ENCODE data around the gene BLM. TPM values are rescaled to one million over a fixed set of nuclear protein-coding genes. Genes with fewer than 3 reads are reported as not detected.

BLM gene
- total and polyA plus RNA-seq, 2 experiments from 2014 or later, result 1.9 to 4.8 TPM

- Histone ChIP-seq H3K27me3 (replicated peaks; ENCODE audit: insufficient read depth) (no peaks in the 10 kb centered on the region), H2AFZ (no peak overlapping the region), H3K9ac (no peak overlapping the region), H3K9me2 (ENCODE audit: insufficient read depth) (no peaks in the 10 kb centered on the region), H3F3A (ENCODE audit: insufficient read depth) (no peaks in the 10 kb centered on the region), H3K36me3 (ENCODE audit: low read depth) (no peaks in the 10 kb centered on the region), H4K20me1 (ENCODE audit: insufficient read depth) (no peaks in the 10 kb centered on the region), H3K4me3 (no peak overlapping the region), H3K79me2 (ENCODE audit: insufficient read depth) (no peaks in the 10 kb centered on the region), H3K4me1 (ENCODE audit: insufficient read depth) (no peaks in the 10 kb centered on the region), H3K27ac (no peak overlapping the region), H3K4me2 (ENCODE audit: unreplicated experiment) (no peak overlapping the region), H3K9me3 (ENCODE audit: low read depth) (no peaks in the 10 kb centered on the region)
- no peak for DNase-seq
- WGBS, 2 experiments (ENCODE audit: low coverage in 1 of 2, low lambda C conversion rate in 2 of 2, missing lambda C conversion rate in 2 of 2), result 93 to 95% methylated on average over 8 of the region's 8 CpGs
- TF ChIP-seq EZH2 (IDR thresholded peaks at IDR 0.05; ENCODE audit: insufficient read depth, poor library complexity, severe bottlenecking) (no peak), EZH2phosphoT487 (IDR thresholded peaks at IDR 0.05; ENCODE audit: insufficient read depth, low read depth) (no peak)
- in situ Hi-C loops (cut with MboI), result no loop called here
Observed at GRCh38 chr15:90751300-90751825, 34.2 kb downstream of the BLM start.

GRCh38 chr15:90756916-90757315, 39.8 kb downstream of the BLM start:
- H3K9me2 ChIP-seq (ENCODE audit: insufficient read depth), result no peaks in the 10 kb centered on the region
- no peak for DNase-seq
- TF ChIP-seq EZH2phosphoT487 (IDR thresholded peaks at IDR 0.05; ENCODE audit: insufficient read depth, low read depth) (no peak), EZH2 (IDR thresholded peaks at IDR 0.05; ENCODE audit: insufficient read depth, poor library complexity, severe bottlenecking) (no peak)
- H3K27ac ChIP-seq, result no peak overlapping the region
- no peaks in the 10 kb centered on the region for H4K20me1 ChIP-seq (ENCODE audit: insufficient read depth)
- no peak overlapping the region for H2AFZ ChIP-seq
- no peaks in the 10 kb centered on the region for H3K27me3 ChIP-seq (replicated peaks; ENCODE audit: insufficient read depth)
- H3K9ac ChIP-seq, result no peak overlapping the region
- WGBS, 2 experiments (ENCODE audit: low coverage in 1 of 2, low lambda C conversion rate in 2 of 2, missing lambda C conversion rate in 2 of 2), result 85 to 92% methylated on average over 2 of the region's 2 CpGs
- in situ Hi-C loops (cut with MboI), result no loop called here
- no peak overlapping the region for H3K4me2 ChIP-seq (ENCODE audit: unreplicated experiment)
- H3K79me2 ChIP-seq (ENCODE audit: insufficient read depth), result no peaks in the 10 kb centered on the region
- H3K4me3 ChIP-seq, result no peak overlapping the region
- H3K4me1 ChIP-seq (ENCODE audit: insufficient read depth), result peaks cover 7% of the 10 kb centered on the region; the same call in 1 of the 2 replicates
- H3F3A ChIP-seq (ENCODE audit: insufficient read depth), result peaks cover 7% of the 10 kb centered on the region; the same call in 1 of the 2 replicates
- no peaks in the 10 kb centered on the region for H3K36me3 ChIP-seq (ENCODE audit: low read depth)
- no peaks in the 10 kb centered on the region for H3K9me3 ChIP-seq (ENCODE audit: low read depth)

DNA sequence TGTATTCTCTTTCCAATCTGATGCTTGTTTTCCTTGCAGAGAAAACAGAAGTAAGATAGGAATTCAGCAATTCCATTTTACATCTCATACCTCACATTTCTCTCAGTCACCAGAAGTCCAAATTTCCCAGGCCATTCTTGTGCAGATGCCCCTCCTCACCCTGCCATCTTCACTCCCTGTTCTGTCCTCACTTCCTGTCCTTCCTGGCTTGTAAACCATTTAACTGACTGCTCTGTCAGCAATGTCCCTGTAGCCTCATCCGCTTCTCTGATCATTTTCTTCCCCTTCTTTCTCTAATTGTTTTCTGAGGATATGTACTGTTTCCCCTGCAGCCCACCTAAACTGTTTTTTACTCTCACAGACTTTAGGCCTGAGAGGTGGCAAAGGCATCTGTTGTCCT, 40.3 kb downstream of the BLM start:
- H3F3A ChIP-seq (ENCODE audit: insufficient read depth), result peaks cover 9% of the 10 kb centered on the region
- H3K9ac ChIP-seq, result no peak overlapping the region
- H3K79me2 ChIP-seq (ENCODE audit: insufficient read depth), result no peaks in the 10 kb centered on the region
- peaks cover 7% of the 10 kb centered on the region; the same call in 1 of the 2 replicates for H3K4me1 ChIP-seq (ENCODE audit: insufficient read depth)
- H3K36me3 ChIP-seq (ENCODE audit: low read depth), result no peaks in the 10 kb centered on the region
- in situ Hi-C loops (cut with MboI), result no loop called here
- H3K27ac ChIP-seq, result no peak overlapping the region
- no peak for TF ChIP-seq EZH2phosphoT487 (IDR thresholded peaks at IDR 0.05; ENCODE audit: insufficient read depth, low read depth)
- no peak for TF ChIP-seq EZH2 (IDR thresholded peaks at IDR 0.05; ENCODE audit: insufficient read depth, poor library complexity, severe bottlenecking)
- H3K9me3 ChIP-seq (ENCODE audit: low read depth), result no peaks in the 10 kb centered on the region
- WGBS, 2 experiments (ENCODE audit: low coverage in 1 of 2, low lambda C conversion rate in 2 of 2, missing lambda C conversion rate in 2 of 2), result 100% methylated on average over 1 of the region's 1 CpG
- no peaks in the 10 kb centered on the region for H4K20me1 ChIP-seq (ENCODE audit: insufficient read depth)
- no peaks in the 10 kb centered on the region for H3K27me3 ChIP-seq (replicated peaks; ENCODE audit: insufficient read depth)
- no peak overlapping the region for H3K4me3 ChIP-seq
- H3K4me2 ChIP-seq (ENCODE audit: unreplicated experiment), result no peak overlapping the region
- no peak overlapping the region for H2AFZ ChIP-seq
- no peak for DNase-seq
- no peaks in the 10 kb centered on the region for H3K9me2 ChIP-seq (ENCODE audit: insufficient read depth)

DNA sequence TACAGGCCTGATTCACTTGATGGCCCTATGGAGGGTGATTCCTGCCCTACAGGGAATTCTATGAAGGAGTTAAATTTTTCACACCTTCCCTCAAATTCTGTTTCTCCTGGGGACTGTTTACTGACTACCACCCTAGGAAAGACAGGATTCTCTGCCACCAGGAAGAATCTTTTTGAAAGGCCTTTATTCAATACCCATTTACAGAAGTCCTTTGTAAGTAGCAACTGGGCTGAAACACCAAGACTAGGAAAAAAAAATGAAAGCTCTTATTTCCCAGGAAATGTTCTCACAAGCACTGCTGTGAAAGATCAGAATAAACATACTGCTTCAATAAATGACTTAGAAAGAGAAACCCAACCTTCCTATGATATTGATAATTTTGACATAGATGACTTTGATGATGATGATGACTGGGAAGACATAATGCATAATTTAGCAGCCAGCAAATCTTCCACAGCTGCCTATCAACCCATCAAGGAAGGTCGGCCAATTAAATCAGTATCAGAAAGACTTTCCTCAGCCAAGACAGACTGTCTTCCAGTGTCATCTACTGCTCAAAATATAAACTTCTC, 43.6 kb downstream of the BLM start:
- TF ChIP-seq EZH2phosphoT487 (IDR thresholded peaks at IDR 0.05; ENCODE audit: insufficient read depth, low read depth), result no peak
- no peak for TF ChIP-seq EZH2 (IDR thresholded peaks at IDR 0.05; ENCODE audit: insufficient read depth, poor library complexity, severe bottlenecking)
- H3K9me3 ChIP-seq (ENCODE audit: low read depth), result no peaks in the 10 kb centered on the region
- DNase-seq, result no peak
- H3K9me2 ChIP-seq (ENCODE audit: insufficient read depth), result no peaks in the 10 kb centered on the region
- H3F3A ChIP-seq (ENCODE audit: insufficient read depth), result peaks cover 14% of the 10 kb centered on the region
- peaks cover 7% of the 10 kb centered on the region; the same call in 1 of the 2 replicates for H3K4me1 ChIP-seq (ENCODE audit: insufficient read depth)
- 81 to 96% methylated on average over 1 of the region's 1 CpG for WGBS, 2 experiments (ENCODE audit: low coverage in 1 of 2, low lambda C conversion rate in 2 of 2, missing lambda C conversion rate in 2 of 2)
- no peaks in the 10 kb centered on the region for H3K79me2 ChIP-seq (ENCODE audit: insufficient read depth)
- H2AFZ ChIP-seq, result no peak overlapping the region
- no peaks in the 10 kb centered on the region for H4K20me1 ChIP-seq (ENCODE audit: insufficient read depth)
- H3K27me3 ChIP-seq (replicated peaks; ENCODE audit: insufficient read depth), result no peaks in the 10 kb centered on the region
- H3K9ac ChIP-seq, result no peak overlapping the region
- no peaks in the 10 kb centered on the region for H3K36me3 ChIP-seq (ENCODE audit: low read depth)
- no peak overlapping the region for H3K27ac ChIP-seq
- no peak overlapping the region for H3K4me3 ChIP-seq
- no peak overlapping the region for H3K4me2 ChIP-seq (ENCODE audit: unreplicated experiment)
- in situ Hi-C loops (cut with MboI), result no loop called here

Data from GM23248 (cell line).